ENCODE results near the gene ATP2C2. TPM values are rescaled to one million over a fixed set of nuclear protein-coding genes. Genes with fewer than 3 reads are reported as not detected.

The ATP2C2 gene
- total RNA-seq, 1 experiment from 2014 or later = 20.3 TPM

- H3K4me2 ChIP-seq (ENCODE audit: low read length) = no peak overlapping the region
- H3K27me3 ChIP-seq (ENCODE audit: insufficient read depth, low read length) = peaks cover 38% of the 10 kb centered on the region; the same call in 1 of the 2 replicates
- H3K9me3 ChIP-seq (ENCODE audit: control insufficient read depth in 1 of 2, insufficient read depth in 1 of 2, low read depth in 1 of 2, low read length in 2 of 2) = peaks cover 0 to 4% of the 10 kb centered on the region in 2 experiments; a peak in 1 of 4 replicates
- no TSS peak for BruUV-seq (replicated peaks)
- H3K9me2 ChIP-seq (ENCODE audit: insufficient read depth) = no peaks in the 10 kb centered on the region
- no peak overlapping the region for H3K27ac ChIP-seq (ENCODE audit: low read depth, low read length)
- H3K9ac ChIP-seq (ENCODE audit: low read length) = no peak overlapping the region
- ChIA-PET CTCF (no interaction called here), POLR2A (no interaction called here), RAD21 (ENCODE audit: low non-redundant PET in 1 of 2, low total read pairs in 2 of 2, uncharacterized antibody in 2 of 2, unreplicated experiment in 2 of 2) (interaction anchor here in 1 of 2 experiments (0.8 kb wide), 1 partner anchor 46 kb away, joined by 3 read pairs; no protein-coding TSS in a partner anchor)
- H3K4me3 ChIP-seq (replicated peaks in 1 of 2; ENCODE audit: low read depth in 1 of 2, low read length in 2 of 2) = no peak overlapping the region
- no peaks in the 10 kb centered on the region for H4K20me1 ChIP-seq (ENCODE audit: insufficient read depth)
- DNase-seq (ENCODE audit: low read depth, low spot score) (no peak), ATAC-seq (no peak)
- no peaks in the 10 kb centered on the region for H3K36me3 ChIP-seq (ENCODE audit: control insufficient read depth in 1 of 2, insufficient read depth in 2 of 2, low read length in 2 of 2)
- intact Hi-C loops (cut with micrococcal nuclease) = no loop called here
- TF ChIP-seq ZFX (IDR thresholded peaks at IDR 0.05) = no peak
- no peak for TF ChIP-seq POLR2AphosphoS5 (IDR thresholded peaks at IDR 0.05; ENCODE audit: low read depth, low read length)
- TF ChIP-seq SP1 (IDR thresholded peaks at IDR 0.05; ENCODE audit: low read depth) = no peak
- TF ChIP-seq CBX3 (IDR thresholded peaks at IDR 0.05; ENCODE audit: low read depth) = no peak
- TF ChIP-seq TCF7L2 (IDR thresholded peaks at IDR 0.05; ENCODE audit: borderline replicate concordance, extremely low read depth, insufficient read depth, insufficient read length) = no peak
- TF ChIP-seq YY1 (IDR thresholded peaks at IDR 0.05; ENCODE audit: extremely low read depth, insufficient replicate concordance, low read depth, low read length) = no peak
- no peak for TF ChIP-seq EZH2 (IDR thresholded peaks at IDR 0.05)
- H3K79me2 ChIP-seq (ENCODE audit: insufficient read depth, low read length) = no peaks in the 10 kb centered on the region
- H3K4me1 ChIP-seq (ENCODE audit: control insufficient read depth in 1 of 2, insufficient read depth in 2 of 2, low read length in 2 of 2) = no peaks in the 10 kb centered on the region
- no peak overlapping the region for H2AFZ ChIP-seq (ENCODE audit: low read depth, low read length, poor library complexity, severe bottlenecking)
These were observed 45.6 kb upstream of the ATP2C2 start for GRCh38 chr16:84322749-84323148.

- RAD21 ChIA-PET (ENCODE audit: low non-redundant PET in 1 of 2, low total read pairs in 2 of 2, uncharacterized antibody in 2 of 2, unreplicated experiment in 2 of 2) = no interaction called here
- Histone ChIP-seq H4K20me1 (ENCODE audit: insufficient read depth) (no peaks in the 10 kb centered on the region), H3K9me3 (ENCODE audit: control insufficient read depth in 1 of 2, insufficient read depth in 1 of 2, low read depth in 1 of 2, low read length in 2 of 2) (no peaks in the 10 kb centered on the region), H3K36me3 (ENCODE audit: control insufficient read depth in 1 of 2, insufficient read depth in 2 of 2, low read length in 2 of 2) (no peaks in the 10 kb centered on the region), H2AFZ (ENCODE audit: low read depth, low read length, poor library complexity, severe bottlenecking) (no peak overlapping the region), H3K79me2 (ENCODE audit: insufficient read depth, low read length) (no peaks in the 10 kb centered on the region), H3K9ac (ENCODE audit: low read length) (no peak overlapping the region), H3K4me2 (ENCODE audit: low read length) (no peak overlapping the region), H3K27me3 (ENCODE audit: insufficient read depth, low read length) (peaks cover 38% of the 10 kb centered on the region; the same call in 1 of the 2 replicates), H3K9me2 (ENCODE audit: insufficient read depth) (no peaks in the 10 kb centered on the region), H3K27ac (ENCODE audit: low read depth, low read length) (no peak overlapping the region), H3K4me3 (replicated peaks in 1 of 2; ENCODE audit: low read depth in 1 of 2, low read length in 2 of 2) (no peak overlapping the region), H3K4me1 (ENCODE audit: control insufficient read depth in 1 of 2, insufficient read depth in 2 of 2, low read length in 2 of 2) (no peaks in the 10 kb centered on the region)
- no TSS peak for BruUV-seq (replicated peaks)
- POLR2A ChIA-PET = no interaction called here
- DNase-seq (ENCODE audit: low read depth, low spot score) = no peak
- ATAC-seq = no peak
- intact Hi-C loops (cut with micrococcal nuclease) = no loop called here
- CTCF ChIA-PET = no interaction called here
- TF ChIP-seq CEBPB (IDR thresholded peaks at IDR 0.05; ENCODE audit: low read depth) = no peak
- TF ChIP-seq TCF7L2 (IDR thresholded peaks at IDR 0.05; ENCODE audit: borderline replicate concordance, extremely low read depth, insufficient read depth, insufficient read length) = no peak
- TF ChIP-seq, protein P1, sequence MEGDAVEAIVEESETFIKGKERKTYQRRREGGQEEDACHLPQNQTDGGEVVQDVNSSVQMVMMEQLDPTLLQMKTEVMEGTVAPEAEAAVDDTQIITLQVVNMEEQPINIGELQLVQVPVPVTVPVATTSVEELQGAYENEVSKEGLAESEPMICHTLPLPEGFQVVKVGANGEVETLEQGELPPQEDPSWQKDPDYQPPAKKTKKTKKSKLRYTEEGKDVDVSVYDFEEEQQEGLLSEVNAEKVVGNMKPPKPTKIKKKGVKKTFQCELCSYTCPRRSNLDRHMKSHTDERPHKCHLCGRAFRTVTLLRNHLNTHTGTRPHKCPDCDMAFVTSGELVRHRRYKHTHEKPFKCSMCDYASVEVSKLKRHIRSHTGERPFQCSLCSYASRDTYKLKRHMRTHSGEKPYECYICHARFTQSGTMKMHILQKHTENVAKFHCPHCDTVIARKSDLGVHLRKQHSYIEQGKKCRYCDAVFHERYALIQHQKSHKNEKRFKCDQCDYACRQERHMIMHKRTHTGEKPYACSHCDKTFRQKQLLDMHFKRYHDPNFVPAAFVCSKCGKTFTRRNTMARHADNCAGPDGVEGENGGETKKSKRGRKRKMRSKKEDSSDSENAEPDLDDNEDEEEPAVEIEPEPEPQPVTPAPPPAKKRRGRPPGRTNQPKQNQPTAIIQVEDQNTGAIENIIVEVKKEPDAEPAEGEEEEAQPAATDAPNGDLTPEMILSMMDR (IDR thresholded peaks at IDR 0.05 in 2 of 3, conservative IDR thresholded peaks at IDR 0.05 in 1 of 3; ENCODE audit: borderline replicate concordance in 1 of 3, insufficient read depth in 1 of 3, low read depth in 2 of 3, low read length in 2 of 3) = no peak
- TF ChIP-seq EGR1 (IDR thresholded peaks at IDR 0.05; ENCODE audit: low read depth) = no peak
- no peak for TF ChIP-seq YY1 (IDR thresholded peaks at IDR 0.05; ENCODE audit: extremely low read depth, insufficient replicate concordance, low read depth, low read length)
- TF ChIP-seq POLR2A (IDR thresholded peaks at IDR 0.05; ENCODE audit: borderline replicate concordance, extremely low read depth, insufficient read depth, insufficient read length) = no peak
- TF ChIP-seq SRF (IDR thresholded peaks at IDR 0.05; ENCODE audit: low read depth) = no peak
- no peak for TF ChIP-seq SIN3A (IDR thresholded peaks at IDR 0.05; ENCODE audit: low read depth)
- TF ChIP-seq, protein P2, sequence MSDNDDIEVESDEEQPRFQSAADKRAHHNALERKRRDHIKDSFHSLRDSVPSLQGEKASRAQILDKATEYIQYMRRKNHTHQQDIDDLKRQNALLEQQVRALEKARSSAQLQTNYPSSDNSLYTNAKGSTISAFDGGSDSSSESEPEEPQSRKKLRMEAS (IDR thresholded peaks at IDR 0.05) = no peak
- no peak for TF ChIP-seq EZH2phosphoT487 (IDR thresholded peaks at IDR 0.05; ENCODE audit: borderline replicate concordance)
- no peak for TF ChIP-seq ZNF274 (IDR thresholded peaks at IDR 0.05; ENCODE audit: low read depth, low read length)
- no peak for TF ChIP-seq CBX3 (IDR thresholded peaks at IDR 0.05; ENCODE audit: low read depth)
These were observed 44.7 kb upstream of the ATP2C2 start for GRCh38 chr16:84323606-84324005.

Data from HCT116 (cell line).